Hindlimb muscle (tissue), 1 donor: Measurements from ENCODE around the gene ITLN1. TPM values are rescaled to one million over a fixed set of nuclear protein-coding genes. Genes with fewer than 3 reads are reported as not detected.
"Not testable (repeated sequence)": the region's sequence is repeated elsewhere in the genome, so short reads cannot be mapped to it uniquely, and the experiment has no call there.

Experiments
- DNase-seq: peaks from one replicate; pipeline ENCODE4 v3.0.0-alpha.2; 2013
- polyA plus RNA-seq: library from polyadenylated mRNA; unstranded; fragments of 120-200 nt; gene quantifications from one replicate; pipeline ENCODE4 v1.2.1, GENCODE V29; 2013; ENCODE audit not compliant: insufficient read length

The ITLN1 gene
- polyA plus RNA-seq, 1 donor, result not detected

- DNase-seq, result no peak
These were observed 2.4 kb downstream of the ITLN1 start for GRCh38 chr1:160882582-160882981.

DNA sequence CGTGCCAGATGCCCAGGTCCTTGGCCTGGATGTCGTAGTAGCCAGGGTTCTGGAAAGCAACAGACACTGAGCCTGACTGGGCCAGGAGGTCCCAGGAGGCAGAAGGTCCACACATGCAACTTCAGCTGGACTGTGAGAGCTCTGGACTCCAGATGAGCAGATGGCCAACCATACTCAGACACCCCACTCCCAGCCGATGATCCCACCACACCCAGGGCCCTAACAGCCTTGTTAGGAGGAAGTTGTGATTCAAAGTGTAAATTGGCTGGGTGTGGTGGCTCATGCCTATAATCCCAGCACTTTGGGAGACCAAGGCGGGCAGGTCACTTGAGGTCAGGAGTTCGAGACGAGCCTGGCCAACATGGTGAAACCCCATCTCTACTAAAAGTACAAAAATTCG, 3.7 kb downstream of the ITLN1 start:
- not testable (repeated sequence) for DNase-seq

DNA sequence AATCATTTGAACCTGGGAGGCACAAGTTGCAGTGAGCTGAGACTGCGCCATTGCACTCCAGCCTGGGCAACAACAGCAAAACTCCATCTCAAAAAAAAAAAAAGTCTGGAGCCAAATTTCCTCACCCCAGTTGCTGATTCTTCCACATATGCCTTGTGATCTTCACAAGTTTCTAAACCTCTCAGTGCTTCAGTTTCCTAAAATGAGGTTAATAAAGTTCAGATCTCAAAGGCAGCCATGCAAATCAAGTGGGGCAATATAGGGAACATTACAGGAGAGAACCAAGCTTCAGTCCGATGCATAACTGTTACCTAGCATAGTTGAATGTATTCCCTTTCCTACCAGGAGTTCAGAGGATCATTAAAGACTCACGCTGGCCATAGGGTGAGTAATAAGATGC, 4.8 kb downstream of the ITLN1 start:
- no peak for DNase-seq

- no peak for DNase-seq
These were observed 5.9 kb downstream of the ITLN1 start for GRCh38 chr1:160879056-160879455.

- DNase-seq, result no peak
These were observed 7.8 kb downstream of the ITLN1 start for GRCh38 chr1:160877221-160877620.

DNA sequence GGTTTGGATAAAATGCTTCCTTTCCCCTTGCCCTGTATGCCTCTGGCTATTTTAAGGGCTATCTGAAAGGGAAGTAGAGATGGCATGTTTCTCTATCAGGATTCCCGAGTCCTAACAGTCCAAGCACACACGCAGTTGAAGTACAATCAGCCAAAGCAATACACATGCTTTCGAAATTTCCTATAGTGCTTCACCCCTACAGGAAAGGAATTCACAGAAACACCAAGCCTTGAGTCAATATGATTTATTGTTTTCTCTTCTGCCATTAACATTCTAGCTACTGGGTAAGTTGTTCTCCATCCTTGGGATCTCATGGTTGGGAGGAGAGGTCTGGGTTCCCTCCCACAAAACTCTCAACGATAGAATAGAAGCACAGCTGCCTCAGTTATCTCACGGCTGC, 8.7 kb downstream of the ITLN1 start:
- DNase-seq, result no peak

DNA sequence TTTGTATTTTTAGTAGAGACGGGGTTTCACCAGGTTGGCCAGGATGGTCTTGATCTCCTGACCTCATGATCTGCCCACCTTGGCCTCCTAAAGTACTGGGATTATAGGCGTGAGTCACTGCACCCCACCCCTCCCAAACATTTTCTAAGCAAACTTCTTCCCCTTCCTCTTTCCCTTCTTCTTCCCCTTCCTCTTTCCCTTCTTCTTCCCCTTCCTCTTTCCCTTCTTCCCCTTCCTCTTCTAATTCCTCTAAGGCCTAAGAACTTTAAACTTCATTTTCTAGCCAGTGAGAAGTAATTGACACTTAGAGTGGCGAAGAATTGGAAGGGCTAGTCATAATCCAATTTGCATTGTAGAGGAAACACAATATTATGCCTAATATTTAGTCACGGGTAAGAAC, 9.4 kb downstream of the ITLN1 start:
- not testable (repeated sequence) for DNase-seq

DNA sequence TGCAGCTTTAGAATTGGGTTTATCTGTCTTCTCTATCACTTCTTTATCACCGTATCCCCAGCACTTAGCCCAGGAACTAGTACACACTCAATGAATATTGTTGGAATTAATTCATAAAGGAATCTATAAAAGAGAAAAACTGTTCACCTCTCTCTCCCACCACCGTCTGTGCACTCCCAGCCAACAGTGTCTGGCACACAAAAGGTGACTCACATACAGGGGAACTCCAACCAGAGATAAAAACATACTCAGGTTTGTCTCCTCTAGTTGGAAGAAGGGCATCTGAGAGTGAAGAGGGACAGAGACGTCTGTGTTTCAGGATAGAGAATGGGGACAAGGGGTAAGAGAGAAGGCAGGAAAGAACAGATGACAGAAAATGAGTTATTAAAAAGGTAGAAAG, 10.0 kb downstream of the ITLN1 start:
- no peak for DNase-seq

GRCh38 chr1:160868141-160868540, 16.8 kb downstream of the ITLN1 start:
- no peak for DNase-seq

GRCh38 chr1:160867651-160868050, 17.3 kb downstream of the ITLN1 start:
- not testable (repeated sequence) for DNase-seq

GRCh38 chr1:160866695-160867260, 18.2 kb downstream of the ITLN1 start:
- no peak for DNase-seq

DNA sequence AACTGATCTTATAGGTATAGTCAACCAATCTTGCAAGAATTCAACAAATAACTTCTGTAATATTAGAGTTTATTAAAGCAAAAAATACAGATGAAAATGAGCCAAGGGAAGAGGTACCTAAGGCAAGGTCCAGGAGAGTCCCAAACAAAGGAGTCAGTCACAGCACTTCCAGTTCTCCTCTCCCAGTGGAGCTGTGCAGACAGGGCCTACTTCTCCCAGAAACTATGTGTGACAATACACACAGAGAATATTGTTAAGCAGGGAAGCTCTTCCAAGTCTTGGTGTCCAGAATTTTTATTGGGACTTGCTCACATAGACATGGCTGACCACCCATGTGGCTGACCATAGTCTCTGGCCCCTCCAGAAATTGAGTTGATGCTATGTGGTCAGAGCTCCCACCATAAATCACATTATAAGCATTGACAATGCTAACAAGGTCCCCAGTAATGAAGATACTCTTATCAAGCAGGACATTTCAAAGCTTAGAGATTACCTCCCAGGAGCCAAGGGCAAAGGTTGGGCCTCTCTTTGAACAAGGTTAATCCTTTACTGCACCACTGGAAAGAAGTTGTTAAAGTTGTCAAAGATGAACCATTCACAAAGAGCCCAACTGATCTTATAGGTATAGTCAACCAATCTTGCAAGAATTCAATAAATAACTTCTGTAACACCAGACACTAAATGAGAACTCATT, 18.8 kb downstream of the ITLN1 start:
- DNase-seq, result no peak

DNA sequence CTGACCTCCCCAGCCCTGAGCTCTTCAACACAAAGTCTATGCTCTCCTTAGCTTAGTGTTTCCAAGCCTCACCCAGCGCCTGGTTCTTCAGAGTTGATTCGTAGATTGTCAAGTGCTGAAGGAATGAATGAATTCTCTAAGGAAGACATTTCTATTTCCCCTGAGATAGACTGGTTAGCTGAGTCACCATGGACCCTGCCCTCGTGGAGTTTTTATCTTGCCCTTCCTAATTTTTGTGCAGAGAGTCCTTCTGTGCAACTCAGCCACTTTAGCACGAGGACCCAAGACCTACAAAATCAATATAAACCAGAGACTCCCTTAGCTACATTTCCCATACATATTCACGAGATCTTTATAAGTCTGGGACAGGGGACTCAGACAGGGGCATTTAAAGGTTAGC, 19.6 kb downstream of the ITLN1 start:
- no peak for DNase-seq

DNA sequence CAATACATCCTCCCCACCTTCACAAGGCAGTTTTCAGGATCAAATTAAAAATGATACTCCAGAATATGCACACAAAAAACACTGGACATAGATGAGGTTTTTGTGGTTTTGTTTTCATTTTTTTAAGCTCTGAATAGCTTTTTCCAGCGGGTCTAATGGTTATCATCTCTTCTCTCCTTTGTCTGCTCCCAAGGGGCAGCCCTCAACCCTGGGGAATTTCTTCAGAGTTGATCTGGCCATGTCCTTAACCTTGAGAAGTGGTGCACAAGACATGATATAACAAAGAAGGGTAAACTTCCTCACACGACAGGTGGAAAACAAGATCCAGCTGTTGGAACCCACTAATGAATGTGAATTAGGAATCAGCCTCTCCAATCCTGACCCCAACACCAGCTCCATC, 20.8 kb downstream of the ITLN1 start:
- DNase-seq, result no peak

- DNase-seq, result peak; percentile 12
These were observed 21.2 kb downstream of the ITLN1 start for GRCh38 chr1:160863774-160864131.

GRCh38 chr1:160863061-160863773, 21.8 kb downstream of the ITLN1 start:
- DNase-seq, result no peak

DNA sequence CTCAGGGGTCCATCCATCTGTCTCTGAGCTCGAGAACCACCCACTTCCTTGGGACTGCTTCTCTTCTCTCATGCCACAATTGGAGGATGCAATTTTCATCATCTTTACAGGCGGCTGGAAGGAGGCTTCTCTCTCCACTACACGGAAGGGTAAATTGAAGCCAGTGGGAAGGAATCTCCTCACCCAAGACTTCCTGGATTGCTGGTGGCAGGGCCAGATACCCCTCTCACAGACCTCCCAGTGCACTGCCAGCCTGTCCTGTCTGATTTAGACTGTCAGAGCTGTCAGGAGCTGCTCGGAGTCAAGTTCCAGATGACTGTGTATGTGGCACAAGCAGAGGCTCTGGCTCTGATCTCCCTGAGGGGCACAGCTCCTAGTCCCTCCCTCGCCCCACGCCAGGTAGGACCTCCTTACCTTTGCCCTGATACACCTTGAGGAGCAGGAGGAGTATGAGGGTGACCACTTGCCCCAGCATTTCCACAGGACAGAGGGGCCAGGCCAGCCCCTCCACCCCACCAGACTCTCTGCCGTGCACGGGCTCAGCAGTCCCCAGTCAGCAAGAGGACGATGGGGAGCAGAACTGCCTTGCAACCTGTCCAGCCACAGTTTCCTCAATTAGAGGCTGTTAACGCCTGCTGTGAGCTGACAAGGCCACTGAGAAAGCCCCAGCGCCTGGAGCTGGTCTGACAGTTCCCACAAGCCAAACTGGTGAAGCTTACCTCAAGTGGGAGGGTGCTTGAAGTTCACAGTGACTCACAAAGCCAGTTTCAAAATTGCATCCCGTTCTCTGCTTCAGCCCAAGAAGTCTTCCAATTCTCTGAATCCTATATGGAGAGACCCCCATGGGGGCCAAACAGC, 22.5 kb downstream of the ITLN1 start, which contains the start of gene CD244:
TSS of gene CD244 (minus strand) at position 685 of the 858 bp plus-strand sequence. CDS start at position 475, 210 bp downstream.
- DNase-seq, result no peak

DNA sequence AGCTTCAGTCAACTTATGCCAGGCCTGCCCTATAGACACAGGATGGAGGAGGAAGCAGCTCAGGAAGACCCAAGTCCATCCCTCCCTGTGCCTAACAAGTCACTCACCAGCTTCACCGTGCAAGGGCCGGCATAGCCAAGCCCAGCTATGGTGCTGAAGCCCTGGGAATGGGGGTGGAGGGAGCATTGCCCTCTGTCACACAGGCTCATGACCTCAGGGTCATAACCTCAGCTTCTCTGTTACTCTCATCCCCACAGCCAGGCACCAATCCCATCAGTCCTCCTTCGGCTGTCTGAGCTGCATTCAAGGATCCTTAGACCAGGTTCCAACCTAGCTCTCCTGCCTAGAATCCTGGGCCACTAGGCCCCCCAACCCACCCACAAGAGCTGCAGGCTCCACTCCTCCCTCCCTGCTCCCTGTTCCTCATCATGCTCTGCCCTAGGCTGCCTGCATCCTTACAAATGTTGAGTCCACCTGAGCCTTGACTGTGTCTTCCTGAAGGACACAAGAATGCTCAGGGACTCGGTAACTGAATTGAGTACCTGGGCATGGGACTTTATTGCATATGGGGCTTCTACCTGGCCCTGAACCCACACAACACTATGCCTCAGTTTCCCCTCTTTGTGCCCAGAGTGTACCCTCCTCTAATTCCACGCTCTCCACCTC, 24.0 kb downstream of the ITLN1 start:
- no peak for DNase-seq

- no peak for DNase-seq
These were observed 25.8 kb downstream of the ITLN1 start for GRCh38 chr1:160859166-160859565.

- no peak for DNase-seq
These were observed 26.5 kb downstream of the ITLN1 start for GRCh38 chr1:160858507-160858906.

- peak; percentile 41 for DNase-seq
These were observed 26.9 kb downstream of the ITLN1 start for GRCh38 chr1:160858097-160858496.
